Activated naive CD4-positive, alpha-beta T cell treated with Interleukin-2 at 50 U/mL for 16 hours (primary cell): ENCODE measurements around the gene ADGRE3.
"Not testable (repeated sequence)": the region's sequence is repeated elsewhere in the genome, so short reads cannot be mapped to it uniquely, and the experiment has no call there.

Experiments
- DNase-seq: peaks from one replicate; pipeline ENCODE4 v3.0.0-alpha.2; 2020

The ADGRE3 gene

GRCh38 chr19:14589433-14589832 lies 85.2 kb downstream of the ADGRE3 start:
- DNase-seq, result peak; percentile 21

- peak; percentile 62 for DNase-seq
Measured at GRCh38 chr19:14585187-14585586, 89.5 kb downstream of the ADGRE3 start.

- DNase-seq, result not testable (repeated sequence)
Measured at GRCh38 chr19:14584372-14584771, 90.3 kb downstream of the ADGRE3 start.

GRCh38 chr19:14582894-14583340 lies 91.7 kb downstream of the ADGRE3 start, which contains the start of gene CLEC17A:
CLEC17A (plus strand) TSS chr19:14583084; CDS start chr19:14583161, 77 bp downstream.
- DNase-seq, result no peak

GRCh38 chr19:14580623-14581237 lies 93.9 kb downstream of the ADGRE3 start:
- peak; percentile 88 for DNase-seq

GRCh38 chr19:14577885-14578427 lies 96.7 kb downstream of the ADGRE3 start:
- DNase-seq, result no peak

GRCh38 chr19:14577264-14577663 lies 97.4 kb downstream of the ADGRE3 start:
- no peak for DNase-seq

- DNase-seq, result no peak
Measured at GRCh38 chr19:14576363-14576762, 98.3 kb downstream of the ADGRE3 start.

GRCh38 chr19:14575428-14575980 lies 99.1 kb downstream of the ADGRE3 start:
- no peak for DNase-seq

- peak; percentile 92 for DNase-seq
Measured at GRCh38 chr19:14571695-14572490, 102.8 kb downstream of the ADGRE3 start, which contains the start of gene NDUFB7. NDUFB7 (minus strand) TSS chr19:14572066; CDS start chr19:14572000, 66 bp downstream.

- no peak for DNase-seq
Measured at GRCh38 chr19:14570864-14571527, 103.6 kb downstream of the ADGRE3 start.
